ENCODE data around the gene CCR7.

Gene CCR7

GRCh38 chr17:40606548-40607353 is 41.5 kb upstream of the CCR7 start:
- CTCF ChIA-PET = interaction anchor here (0.7 to 1.3 kb wide), 3 partner anchors 10 to 185 kb away, joined by 3 to 8 read pairs (median 5); no protein-coding TSS in a partner anchor
- no peaks in the 10 kb centered on the region for H3K4me1 ChIP-seq (ENCODE audit: control insufficient read depth, insufficient read depth, low read length)
- no peaks in the 10 kb centered on the region for H3K36me3 ChIP-seq (ENCODE audit: control insufficient read depth in 2 of 2, insufficient read depth in 1 of 2, low read length in 2 of 2)
- H3K9me3 ChIP-seq (ENCODE audit: control insufficient read depth, insufficient read depth, low read depth, low read length) = no peaks in the 10 kb centered on the region
- H3K4me3 ChIP-seq (ENCODE audit: low read depth, low read length) = no peak overlapping the region
- POLR2A ChIA-PET = no interaction called here
- H3K27ac ChIP-seq (ENCODE audit: extremely low read depth, low read depth, low read length) = no peak overlapping the region
- TF ChIP-seq ZNF404 (tag by site-specific recombination; IDR thresholded peaks at IDR 0.05) (no peak), PRDM6 (tag by site-specific recombination; IDR thresholded peaks at IDR 0.05) (no peak), RBAK (tag by site-specific recombination; IDR thresholded peaks at IDR 0.05) (no peak), ZNF561 (tag by site-specific recombination; IDR thresholded peaks at IDR 0.05; ENCODE audit: borderline replicate concordance) (no peak)
- TF ChIP-seq, protein P1, sequence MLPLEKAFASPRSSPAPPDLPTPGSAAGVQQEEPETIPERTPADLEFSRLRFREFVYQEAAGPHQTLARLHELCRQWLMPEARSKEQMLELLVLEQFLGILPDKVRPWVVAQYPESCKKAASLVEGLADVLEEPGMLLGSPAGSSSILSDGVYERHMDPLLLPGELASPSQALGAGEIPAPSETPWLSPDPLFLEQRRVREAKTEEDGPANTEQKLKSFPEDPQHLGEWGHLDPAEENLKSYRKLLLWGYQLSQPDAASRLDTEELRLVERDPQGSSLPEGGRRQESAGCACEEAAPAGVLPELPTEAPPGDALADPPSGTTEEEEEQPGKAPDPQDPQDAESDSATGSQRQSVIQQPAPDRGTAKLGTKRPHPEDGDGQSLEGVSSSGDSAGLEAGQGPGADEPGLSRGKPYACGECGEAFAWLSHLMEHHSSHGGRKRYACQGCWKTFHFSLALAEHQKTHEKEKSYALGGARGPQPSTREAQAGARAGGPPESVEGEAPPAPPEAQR (tag by site-specific recombination; IDR thresholded peaks at IDR 0.05) = no peak

DNA sequence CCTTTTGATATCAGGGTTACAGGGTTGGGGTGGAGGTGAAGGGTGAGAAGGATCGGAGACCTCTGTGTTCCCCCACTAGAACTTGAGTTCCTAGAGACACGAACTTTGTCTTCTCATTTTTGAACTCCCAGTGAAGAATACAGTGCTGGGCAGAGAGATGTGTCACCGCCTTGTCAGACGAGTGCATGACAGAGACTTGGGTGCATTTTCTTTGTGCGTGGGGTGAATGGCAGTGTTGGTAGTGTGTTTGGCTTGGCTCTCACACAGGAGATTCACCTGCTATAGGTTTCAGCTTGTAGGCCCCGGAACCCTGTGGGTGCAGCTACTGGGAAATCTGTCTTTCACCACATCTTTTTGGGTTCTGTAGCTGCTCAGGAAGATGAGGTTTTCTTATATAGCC is 40.0 kb upstream of the CCR7 start:
- H3K9me3 ChIP-seq (ENCODE audit: control insufficient read depth, insufficient read depth, low read depth, low read length) = no peaks in the 10 kb centered on the region
- TF ChIP-seq ZBTB8A (tag by site-specific recombination; IDR thresholded peaks at IDR 0.05) = no peak
- TF ChIP-seq ZNF658 (tag by site-specific recombination; IDR thresholded peaks at IDR 0.05) = no peak
- no peak for TF ChIP-seq ZNF311 (tag by site-specific recombination; IDR thresholded peaks at IDR 0.05; ENCODE audit: borderline replicate concordance)
- TF ChIP-seq, protein P2, sequence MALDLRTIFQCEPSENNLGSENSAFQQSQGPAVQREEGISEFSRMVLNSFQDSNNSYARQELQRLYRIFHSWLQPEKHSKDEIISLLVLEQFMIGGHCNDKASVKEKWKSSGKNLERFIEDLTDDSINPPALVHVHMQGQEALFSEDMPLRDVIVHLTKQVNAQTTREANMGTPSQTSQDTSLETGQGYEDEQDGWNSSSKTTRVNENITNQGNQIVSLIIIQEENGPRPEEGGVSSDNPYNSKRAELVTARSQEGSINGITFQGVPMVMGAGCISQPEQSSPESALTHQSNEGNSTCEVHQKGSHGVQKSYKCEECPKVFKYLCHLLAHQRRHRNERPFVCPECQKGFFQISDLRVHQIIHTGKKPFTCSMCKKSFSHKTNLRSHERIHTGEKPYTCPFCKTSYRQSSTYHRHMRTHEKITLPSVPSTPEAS (tag by site-specific recombination; IDR thresholded peaks at IDR 0.05) = no peak
- no peak for TF ChIP-seq ZNF266 (tag by site-specific recombination; IDR thresholded peaks at IDR 0.05; ENCODE audit: low read depth)
- no peak for TF ChIP-seq ZNF621 (tag by site-specific recombination; IDR thresholded peaks at IDR 0.05)
- no peaks in the 10 kb centered on the region for H3K36me3 ChIP-seq (ENCODE audit: control insufficient read depth in 2 of 2, insufficient read depth in 1 of 2, low read length in 2 of 2)
- ChIA-PET CTCF (interaction anchor here (1.0 kb wide), 1 partner anchor 155 kb away, joined by 3 read pairs; no protein-coding TSS in a partner anchor), POLR2A (interaction anchor here (0.7 to 1.3 kb wide), 2 partner anchors 10 to 1084 kb away, joined by 3 to 4 read pairs; no protein-coding TSS in a partner anchor)
- H3K27ac ChIP-seq (ENCODE audit: extremely low read depth, low read depth, low read length) = no peak overlapping the region
- no peak overlapping the region for H3K4me3 ChIP-seq (ENCODE audit: low read depth, low read length)
- no peaks in the 10 kb centered on the region for H3K4me1 ChIP-seq (ENCODE audit: control insufficient read depth, insufficient read depth, low read length)

GRCh38 chr17:40604327-40605080 is 39.2 kb upstream of the CCR7 start:
- Histone ChIP-seq H3K9me3 (ENCODE audit: control insufficient read depth, insufficient read depth, low read depth, low read length) (no peaks in the 10 kb centered on the region), H3K4me3 (ENCODE audit: low read depth, low read length) (no peak overlapping the region), H3K36me3 (ENCODE audit: control insufficient read depth in 2 of 2, insufficient read depth in 1 of 2, low read length in 2 of 2) (no peaks in the 10 kb centered on the region), H3K27ac (ENCODE audit: extremely low read depth, low read depth, low read length) (no peak overlapping the region), H3K4me1 (ENCODE audit: control insufficient read depth, insufficient read depth, low read length) (no peaks in the 10 kb centered on the region)
- ChIA-PET CTCF (interaction anchor here (1.0 to 2.6 kb wide), 3 partner anchors 15 to 154 kb away, joined by 3 to 13 read pairs (median 3); no protein-coding TSS in a partner anchor), POLR2A (interaction anchor here (0.7 to 1.3 kb wide), 2 partner anchors 11 to 1085 kb away, joined by 3 to 4 read pairs; no protein-coding TSS in a partner anchor)
- TF ChIP-seq PRDM1 (tag by site-specific recombination; IDR thresholded peaks at IDR 0.05) (no peak), ZNF121 (tag by site-specific recombination; IDR thresholded peaks at IDR 0.05) (no peak), GLIS1 (tag by site-specific recombination; IDR thresholded peaks at IDR 0.05) (no peak), YY2 (tag by site-specific recombination; IDR thresholded peaks at IDR 0.05) (no peak), ZNF768 (tag by site-specific recombination; IDR thresholded peaks at IDR 0.05) (no peak), ZNF514 (tag by site-specific recombination; IDR thresholded peaks at IDR 0.05) (no peak), ZNF18 (tag by site-specific recombination; IDR thresholded peaks at IDR 0.05) (no peak), REPIN1 (tag by site-specific recombination; IDR thresholded peaks at IDR 0.05; ENCODE audit: low read depth) (no peak), ZNF280C (tag by site-specific recombination; IDR thresholded peaks at IDR 0.05) (no peak), OVOL3 (tag by site-specific recombination; IDR thresholded peaks at IDR 0.05) (no peak), ZFP3 (tag by site-specific recombination; IDR thresholded peaks at IDR 0.05; ENCODE audit: low read depth) (no peak)

Data from HEK293 (cell line).